ENCODE measurements around the gene RTKN.
A peak's percentile ranks its signal among the peaks of the same experiment; 100 is the strongest.

Gene RTKN

DNA sequence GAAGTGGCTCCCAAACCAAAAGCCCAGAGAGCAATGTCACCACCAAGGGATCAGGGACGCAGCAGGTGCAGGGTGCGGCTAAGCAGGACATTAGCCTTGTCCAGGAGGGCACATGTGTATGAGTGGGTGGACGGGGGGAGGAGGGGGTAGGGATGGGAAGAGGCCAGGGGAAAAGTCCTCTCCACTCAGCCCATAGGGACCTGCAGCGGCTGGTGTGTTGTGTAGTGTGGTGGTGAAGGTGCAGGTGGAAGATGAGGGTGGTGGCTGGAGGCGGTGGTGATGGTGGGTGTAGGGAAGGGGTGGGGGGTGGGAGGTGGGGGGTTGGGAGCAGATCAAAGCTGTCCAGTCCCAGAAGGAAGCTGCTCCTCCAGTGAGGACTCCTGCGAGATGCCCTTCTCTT lies 24.0 kb downstream of the RTKN start:
- DNase-seq (ENCODE audit: low read depth in 2 of 2) = no peak

DNA sequence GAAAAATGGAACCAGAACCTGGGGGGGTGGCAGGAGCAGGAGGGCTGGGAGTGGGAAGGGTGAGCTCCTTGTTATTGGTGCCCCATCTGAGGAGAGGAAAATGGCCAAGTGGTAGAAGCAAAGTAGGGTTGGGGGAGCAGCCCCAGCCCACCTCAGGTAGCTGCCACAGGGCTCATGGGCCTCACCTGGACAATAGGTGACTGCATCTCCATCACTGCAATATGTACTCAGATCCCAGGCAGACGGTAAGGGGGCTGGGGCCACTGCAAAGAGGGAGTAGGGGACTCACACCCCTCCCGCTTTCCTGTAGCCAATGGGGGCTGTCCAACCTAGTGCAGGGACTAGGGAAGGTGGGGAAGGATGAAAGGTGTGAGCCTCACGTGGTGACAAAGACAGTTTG lies 24.5 kb downstream of the RTKN start:
- DNase-seq (ENCODE audit: low read depth in 2 of 2) = no peak

DNA sequence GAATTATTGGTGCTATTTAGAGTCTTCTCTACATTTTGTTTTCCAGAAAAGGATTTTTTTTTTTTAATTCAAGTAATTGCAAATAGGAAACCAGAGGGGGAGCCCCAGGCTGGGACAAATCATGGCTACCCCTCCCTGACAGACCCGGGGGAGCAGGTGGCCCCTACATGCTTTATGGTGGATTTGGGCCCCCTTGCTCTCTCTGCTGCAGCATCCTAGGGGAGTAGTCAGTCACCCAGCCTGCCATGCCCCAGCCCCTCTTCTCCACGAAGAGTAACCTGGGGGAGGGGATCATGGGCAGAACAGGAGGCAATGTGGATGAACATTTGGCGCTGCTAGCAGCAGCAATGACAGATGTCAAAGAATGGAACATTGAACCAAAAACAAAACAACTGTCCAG lies 25.0 kb downstream of the RTKN start:
- DNase-seq (ENCODE audit: low read depth in 2 of 2) = no peak

DNA sequence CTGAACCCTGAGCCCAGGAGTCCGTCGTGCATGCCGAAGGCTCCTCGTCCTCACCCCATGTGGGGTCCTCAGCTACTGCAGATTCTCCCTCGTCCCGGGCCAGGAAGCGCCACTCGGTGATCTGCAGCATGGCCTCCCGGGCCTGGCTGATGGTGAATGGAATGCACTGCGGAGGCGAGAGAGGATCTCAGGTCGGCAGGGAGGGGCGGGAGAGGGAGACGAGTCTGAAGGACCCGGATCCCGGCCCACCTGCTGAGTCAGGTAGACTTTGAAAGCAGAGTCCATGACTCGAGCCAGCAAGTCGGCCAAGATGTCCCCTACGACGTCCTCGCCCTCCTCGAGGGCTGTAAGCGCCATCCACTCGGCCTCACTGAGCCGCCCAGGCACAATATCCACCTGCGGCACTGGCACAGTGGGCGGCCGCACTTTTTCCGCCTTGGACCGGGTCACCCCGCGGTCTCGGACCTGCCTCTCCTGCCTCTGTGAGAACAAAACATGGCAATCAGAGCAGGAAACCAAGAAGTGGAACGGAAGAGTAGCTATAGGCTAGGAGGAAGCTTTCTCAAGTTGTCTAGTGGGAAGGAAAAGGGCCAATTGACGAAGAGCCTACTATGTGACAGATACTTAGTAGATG lies 25.9 kb downstream of the RTKN start:
- no peak for DNase-seq (ENCODE audit: low read depth in 2 of 2)

DNA sequence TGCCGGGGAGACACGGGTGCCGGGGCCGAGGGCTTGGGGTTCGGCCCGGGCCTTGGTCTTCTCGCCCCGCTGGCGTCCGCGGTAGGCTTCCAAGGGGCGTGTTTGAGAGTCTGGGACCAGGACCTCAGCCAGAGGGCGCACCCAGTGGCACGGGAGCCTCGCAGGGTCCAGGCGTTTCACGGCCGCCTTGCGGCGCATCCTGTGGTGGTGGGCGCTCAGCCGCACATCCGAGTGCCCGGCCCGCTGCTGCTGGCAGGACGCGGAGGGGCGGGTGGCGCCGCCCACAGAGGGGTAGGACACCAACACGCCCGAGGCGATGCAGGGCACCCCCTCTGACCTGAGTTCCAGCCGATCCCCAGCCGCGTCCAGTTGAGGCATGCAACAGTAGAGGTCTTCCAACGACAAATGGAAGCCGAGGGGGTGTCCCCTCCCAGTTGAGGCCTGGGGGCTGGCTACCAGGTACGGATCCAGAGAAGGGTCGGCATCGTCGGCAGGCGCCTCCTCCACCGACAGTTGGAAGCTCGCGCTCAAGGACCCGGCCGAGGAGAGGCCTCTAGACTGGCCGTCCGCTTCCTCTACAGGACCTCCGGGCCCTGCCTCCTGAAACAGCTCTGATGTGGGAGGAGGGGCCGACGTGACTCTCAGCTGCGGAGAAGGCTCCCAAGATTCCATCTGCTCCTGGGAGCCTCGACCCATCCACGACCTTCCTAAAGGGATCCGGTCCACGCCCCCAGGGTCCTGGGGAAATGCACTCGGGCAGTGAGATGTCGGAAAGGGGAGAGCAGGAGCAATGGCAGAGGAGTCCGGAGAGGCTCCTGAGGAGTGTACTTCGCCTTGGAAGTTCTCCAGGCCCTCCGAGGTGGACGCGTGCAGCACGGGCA lies 26.6 kb downstream of the RTKN start:
- DNase-seq (ENCODE audit: low read depth in 2 of 2) = no peak

DNA sequence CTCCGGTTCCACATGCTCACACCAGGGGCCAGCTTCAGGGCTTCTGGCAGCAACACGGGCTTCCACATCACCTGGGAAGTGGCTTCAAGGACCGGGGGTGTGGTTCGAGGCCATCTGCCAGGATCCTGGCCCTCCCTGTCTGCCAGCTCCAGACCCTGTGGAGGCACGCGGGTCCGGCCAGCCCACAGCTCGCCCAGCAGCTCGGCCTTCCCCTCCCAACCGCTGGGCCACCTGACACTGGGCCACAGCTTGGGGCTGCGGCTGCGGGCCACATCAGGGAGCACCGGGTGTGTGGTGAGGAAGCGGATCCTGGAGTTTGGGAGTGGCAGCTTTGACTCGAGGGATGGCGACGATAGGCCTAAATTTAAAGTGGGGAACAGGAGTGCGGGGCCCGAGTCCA lies 27.3 kb downstream of the RTKN start:
- no peak for DNase-seq (ENCODE audit: low read depth in 2 of 2)

DNA sequence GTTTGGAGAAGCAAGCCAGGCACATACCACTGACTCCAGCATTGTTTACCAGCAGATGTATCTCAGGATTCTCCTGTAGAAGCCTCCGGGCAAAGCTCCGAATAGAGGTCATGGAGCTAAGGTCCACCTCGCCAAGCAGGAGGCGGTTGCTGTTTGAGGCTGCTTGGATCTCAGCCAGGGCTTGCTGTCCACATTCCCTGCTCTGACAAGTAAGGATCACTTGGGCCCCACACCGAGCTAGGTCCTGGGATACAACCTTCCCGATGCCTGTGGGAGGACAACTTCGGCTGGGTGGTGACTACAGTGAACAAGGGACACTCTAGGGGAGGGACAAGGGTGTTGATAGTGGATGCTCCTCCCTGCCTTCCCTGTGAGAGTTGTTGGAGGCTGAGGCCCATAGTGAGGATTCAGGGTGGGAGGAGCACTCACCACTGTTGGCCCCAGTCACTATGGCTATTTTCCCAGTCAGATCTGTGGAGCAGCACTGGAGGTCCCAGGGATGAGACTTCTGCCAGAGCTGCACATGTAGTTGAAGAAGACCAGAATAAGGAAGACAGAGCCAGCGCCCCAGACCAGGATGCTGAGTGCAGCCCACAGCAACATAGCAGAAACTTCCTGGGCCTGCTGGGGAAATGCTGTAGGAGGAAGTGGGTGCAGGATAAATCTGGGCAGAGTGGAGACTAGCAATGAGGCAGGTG lies 28.6 kb downstream of the RTKN start:
- no peak for DNase-seq (ENCODE audit: low read depth in 2 of 2)

DNA sequence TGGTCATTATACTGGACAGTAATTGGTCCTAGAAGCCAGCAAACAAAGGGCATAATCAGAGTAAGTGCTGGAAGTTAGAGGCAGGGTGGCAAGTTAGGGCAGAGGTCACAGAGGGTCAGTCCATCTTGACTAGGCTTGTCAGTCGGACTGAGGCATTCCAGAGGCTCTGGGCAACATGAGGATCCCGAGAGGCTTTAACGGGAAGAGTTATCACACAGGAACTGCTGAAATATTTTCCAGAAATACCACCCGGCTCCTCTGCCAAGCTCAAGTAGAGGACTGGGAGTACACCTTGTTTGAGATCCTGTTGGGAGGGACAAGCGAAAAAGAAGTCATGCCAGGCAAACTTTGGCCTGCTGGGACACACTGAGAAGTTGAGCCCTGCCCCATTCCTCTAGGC lies 34.1 kb downstream of the RTKN start:
- DNase-seq (ENCODE audit: low read depth in 2 of 2) = no peak

DNA sequence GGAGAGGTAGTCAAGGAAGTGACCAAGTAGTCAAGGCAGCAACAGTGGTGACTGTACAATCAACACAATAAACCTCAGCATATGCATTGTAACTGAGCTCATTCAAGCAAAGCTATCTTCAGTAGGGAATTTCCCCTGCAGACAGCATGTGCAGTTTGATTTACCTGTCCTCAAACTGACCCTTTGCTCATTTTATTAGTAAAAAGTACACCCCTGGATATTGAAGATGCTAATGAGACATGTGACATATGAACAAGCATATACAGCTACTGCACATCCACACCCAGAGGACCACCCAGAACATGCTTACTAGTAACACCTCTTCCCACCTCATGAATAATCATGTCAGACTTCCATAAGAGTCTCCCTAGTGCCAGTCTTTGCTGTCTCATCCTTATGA lies 35.7 kb downstream of the RTKN start:
- no peak for DNase-seq (ENCODE audit: low read depth in 2 of 2)

DNA sequence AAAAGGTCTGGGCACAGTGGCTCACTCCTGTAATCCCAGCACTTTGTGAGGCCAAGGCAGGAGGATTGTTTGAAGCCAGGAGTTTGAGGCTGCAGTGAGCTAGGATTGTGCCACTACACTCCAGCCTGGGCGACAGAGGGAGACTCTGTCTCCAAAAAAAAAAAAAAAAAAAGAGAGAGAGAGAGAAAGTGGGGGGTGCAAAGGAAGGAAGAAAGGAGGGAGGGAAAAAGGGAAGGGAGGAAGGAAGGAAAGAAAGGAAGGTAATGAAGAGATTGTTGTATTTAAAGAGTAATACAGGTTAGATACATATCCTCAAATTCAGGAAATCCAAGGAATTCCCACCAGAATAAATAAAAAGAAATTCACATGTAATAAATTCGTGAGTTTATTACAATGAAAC lies 39.8 kb downstream of the RTKN start:
- DNase-seq (ENCODE audit: low read depth in 2 of 2) = no peak

DNA sequence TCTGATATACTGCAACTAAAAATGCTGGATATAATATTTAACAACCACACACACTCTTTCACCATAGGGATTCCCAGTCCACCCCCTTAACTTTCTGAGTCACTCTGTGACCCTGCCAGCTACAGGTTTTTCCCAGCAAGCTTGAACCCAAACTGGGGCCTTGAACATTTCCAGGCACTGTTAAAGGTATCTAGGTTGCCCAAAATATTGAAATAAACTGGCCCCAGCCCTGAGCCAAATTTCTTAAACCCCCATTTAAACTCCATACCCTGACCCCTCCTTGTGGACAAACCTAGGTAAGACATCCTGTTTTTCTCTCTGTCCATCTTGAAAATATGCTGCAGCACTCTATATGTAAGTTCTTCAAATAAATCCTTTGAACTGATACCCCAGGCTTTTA lies 42.0 kb downstream of the RTKN start:
- no peak for DNase-seq (ENCODE audit: low read depth in 2 of 2)

DNA sequence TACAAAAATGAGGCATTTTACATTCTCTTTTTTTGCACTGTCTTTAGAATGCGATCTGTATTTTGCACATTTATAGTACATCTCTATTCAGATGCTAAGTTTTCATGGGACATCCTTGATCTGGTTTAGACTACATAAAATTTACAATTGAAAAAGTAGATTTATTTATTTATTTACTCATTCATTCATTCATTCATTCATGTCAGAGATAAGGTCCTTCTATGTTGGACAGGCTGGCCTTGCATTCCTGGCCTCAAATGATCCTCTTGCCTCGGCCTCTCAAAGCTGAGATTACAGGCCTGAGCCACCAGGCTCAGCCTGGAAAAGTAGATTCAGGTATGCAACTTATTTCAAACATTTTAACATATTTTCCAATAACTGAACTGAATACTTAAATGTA lies 45.6 kb downstream of the RTKN start:
- DNase-seq (ENCODE audit: low read depth in 2 of 2) = no peak

DNA sequence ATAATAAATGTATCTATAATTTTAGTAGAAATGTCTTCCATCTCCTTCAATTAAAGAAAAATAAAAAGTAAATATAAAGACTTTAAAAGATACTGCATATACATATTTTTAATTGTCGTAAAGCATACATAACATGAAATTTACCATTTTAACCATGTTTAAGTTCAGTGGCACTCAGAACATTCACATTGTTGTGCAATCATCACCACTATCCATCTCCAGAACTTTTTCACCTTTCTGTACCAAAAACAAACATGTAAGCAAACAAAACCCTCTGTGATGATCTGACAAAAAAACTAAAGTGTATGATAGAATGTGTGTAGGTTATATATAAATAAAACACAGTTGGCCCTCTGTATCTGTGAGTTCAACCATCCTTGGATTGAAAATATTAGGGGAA lies 48.2 kb downstream of the RTKN start:
- DNase-seq (ENCODE audit: low read depth in 2 of 2) = no peak

DNA sequence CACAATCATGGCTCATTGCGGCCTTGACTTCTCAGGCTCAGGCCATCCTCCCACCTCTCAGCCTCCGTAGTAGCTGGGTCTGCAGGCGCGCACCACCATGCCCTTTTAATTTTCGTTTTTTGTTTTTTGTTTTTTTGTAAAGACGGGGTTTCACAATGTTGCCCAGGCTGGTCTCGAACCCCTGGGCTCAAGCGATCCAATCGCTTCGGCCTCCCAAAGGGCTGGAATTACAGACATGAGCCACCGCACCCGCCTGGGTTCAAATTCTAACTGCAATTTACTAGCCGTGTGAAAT lies 49.3 kb downstream of the RTKN start:
- no peak for DNase-seq (ENCODE audit: low read depth in 2 of 2)

DNA sequence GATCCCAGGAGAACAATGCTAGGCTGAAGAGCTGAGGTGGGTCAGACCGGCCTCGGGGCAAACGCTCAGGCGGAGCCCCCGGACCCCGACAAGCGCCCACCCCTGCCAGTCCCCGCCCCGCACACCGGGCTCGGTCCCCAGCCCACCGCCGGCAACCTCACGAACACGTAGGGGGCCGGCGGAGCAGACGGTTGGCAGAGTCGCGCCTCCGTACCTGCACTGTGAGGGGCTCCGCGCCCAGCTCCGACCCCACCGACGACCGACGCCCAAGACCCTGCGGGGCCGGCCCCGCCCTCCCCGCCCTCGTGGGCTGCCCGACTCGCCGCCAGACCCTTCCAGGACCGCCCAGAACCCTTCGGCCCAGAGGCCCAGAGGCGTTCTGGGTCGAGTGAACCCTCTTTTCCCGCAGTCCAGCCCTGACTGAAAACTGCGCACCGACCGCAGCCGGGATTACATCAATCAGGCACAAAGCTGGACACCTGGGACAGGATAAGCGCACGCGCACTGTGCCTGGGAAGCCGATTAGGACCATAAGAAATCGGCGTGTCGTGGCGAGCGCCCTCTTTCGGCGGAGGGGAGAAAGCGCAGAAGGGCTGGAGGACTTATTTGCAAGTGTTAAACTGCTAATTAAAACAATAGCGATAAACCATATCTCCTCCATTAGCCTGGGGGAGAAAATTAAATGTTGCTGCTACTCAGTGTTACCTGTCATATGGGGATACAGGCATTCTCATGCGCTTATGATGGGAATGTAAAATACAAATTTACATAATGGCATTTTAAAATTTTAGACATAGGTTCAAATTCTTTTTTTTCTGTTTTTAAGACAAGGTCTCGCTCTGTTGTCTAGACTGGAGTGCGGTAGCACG lies 49.9 kb downstream of the RTKN start:
- DNase-seq (ENCODE audit: low read depth in 2 of 2) = peak; percentile 89 to 96

DNA sequence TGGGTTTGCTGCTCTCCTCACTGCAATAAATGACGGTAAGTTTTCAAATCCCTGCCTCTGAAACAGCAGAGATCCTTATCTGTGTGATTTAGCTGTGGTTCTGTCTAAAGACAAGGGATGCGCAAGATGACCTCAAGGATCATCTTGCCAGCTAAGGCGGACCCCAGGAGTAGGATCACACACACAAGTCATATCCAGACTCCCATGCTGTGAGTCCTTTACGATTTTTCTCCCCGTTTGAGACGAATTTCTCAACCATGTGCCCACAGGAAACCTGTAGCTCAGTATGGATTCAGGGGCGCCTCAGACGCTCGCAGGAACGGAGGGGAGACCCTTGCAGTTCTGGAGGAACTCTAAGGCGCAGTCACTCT lies 50.5 kb downstream of the RTKN start:
- DNase-seq (ENCODE audit: low read depth in 2 of 2) = no peak

DNA sequence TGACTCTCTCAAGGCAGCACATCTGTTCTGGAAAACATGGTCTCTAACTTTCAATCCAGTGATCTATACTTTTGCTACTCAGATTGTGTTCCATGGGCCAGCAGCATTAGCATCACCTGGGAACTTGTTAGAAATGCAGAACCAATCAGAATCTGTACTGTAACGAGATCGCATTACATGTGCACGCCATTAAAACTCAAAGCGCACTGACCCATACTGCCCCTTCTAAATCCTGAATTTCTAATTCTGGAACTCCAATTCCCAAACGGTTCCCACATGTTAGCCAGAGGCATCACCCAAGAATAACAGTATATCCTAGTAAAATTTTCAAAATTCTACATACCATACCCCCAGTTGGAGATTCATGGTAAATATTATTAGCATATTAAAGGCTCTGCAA lies 51.1 kb downstream of the RTKN start:
- no peak for DNase-seq (ENCODE audit: low read depth in 2 of 2)

DNA sequence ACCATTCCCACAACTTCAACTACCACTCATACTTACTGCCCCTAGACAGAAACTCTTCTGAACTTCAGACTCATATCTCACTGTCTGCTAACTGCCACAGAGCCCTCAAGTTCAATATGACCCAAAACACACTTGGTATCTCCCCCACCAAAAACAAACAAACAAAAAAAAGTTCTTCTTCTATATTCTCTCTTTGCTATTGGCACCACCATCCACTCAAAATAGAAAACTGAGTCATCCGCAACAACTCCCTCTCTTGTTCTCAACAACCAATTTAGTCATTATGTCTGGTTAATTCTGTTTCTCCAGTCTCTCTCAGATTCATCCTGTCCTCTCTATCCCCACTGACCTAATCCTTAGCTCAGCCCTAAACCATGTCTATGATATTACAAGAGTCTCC lies 54.4 kb downstream of the RTKN start:
- DNase-seq (ENCODE audit: low read depth in 2 of 2) = no peak

DNA sequence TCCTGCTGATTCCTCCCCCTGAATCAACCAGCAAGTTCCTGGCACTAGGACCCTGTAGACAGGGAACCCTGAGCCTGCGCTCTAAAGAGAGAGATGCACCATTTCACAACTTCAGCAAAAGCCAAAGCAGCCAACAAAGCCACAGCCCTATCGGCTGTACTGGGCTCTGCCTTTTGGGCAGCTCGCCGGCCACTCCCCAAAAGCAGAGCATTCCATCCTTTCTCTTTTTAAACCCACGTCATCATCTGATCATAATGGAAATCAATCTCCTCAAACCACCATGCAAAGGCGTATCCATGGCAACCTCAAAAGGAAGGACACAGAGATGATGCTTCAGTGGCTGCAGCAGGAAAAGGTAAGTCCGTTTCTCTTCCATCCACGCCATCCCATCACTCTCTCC lies 56.3 kb downstream of the RTKN start:
- DNase-seq (ENCODE audit: low read depth in 2 of 2) = no peak

DNA sequence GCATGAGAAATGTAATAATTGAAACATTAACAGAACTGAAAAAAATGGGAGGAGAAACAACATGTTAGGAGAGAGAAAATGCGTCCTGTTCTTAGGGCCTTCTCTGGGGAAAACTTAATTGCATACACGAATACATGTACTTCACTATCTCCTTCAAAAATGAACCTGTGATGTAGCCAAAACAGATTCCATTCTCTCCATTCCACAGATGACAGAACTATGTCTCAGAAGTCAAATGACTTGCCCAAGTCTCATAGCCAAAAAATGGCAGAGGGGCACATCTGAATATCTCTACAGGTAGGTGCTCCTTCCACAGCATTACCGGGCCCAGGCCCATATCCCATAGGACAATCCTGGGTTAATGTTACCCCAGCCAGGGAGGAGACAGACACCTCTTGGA lies 57.7 kb downstream of the RTKN start:
- no peak for DNase-seq (ENCODE audit: low read depth in 2 of 2)

DNA sequence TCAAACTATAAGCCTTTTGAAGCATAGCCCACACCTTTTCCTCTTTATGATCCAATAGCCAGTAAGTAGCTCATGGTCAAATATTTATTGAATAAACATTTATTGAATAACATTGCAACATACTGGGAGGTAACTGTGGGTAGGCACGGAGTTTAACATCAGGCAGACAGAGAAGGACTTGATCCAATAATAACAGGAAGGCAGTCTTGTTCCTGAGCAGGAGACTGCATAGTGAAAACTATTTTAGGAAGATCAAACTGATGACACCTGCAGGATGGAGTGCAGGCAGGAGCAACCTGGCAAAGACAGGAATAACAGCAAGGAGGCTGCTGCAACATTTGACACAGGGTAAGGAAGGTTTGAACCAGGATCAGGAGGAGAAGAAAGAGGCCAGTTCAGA lies 58.5 kb downstream of the RTKN start:
- no peak for DNase-seq (ENCODE audit: low read depth in 2 of 2)

DNA sequence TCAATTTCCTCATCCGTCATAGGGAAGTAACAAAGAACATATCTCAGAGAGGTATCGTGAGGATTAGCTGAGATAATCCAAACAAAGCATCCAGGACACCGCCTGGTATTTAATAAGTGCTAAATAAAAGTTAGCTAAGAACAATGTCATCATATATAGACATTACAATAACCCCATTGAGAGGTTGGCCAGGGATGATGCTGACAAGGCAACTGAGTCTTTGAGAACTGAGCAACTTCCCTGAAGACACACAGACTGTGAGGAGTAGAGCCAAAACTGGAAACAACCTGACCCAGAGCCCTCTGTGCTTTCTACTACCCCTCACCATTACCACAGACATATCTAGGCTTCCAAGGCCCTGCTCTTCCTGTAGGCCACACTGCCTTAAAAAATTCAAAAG lies 60.0 kb downstream of the RTKN start:
- no peak for DNase-seq (ENCODE audit: low read depth in 2 of 2)
